Thoracic aorta (tissue), 2 donors: ENCODE measurements around the gene ZSCAN22. TPM values are rescaled to one million over a fixed set of nuclear protein-coding genes. Genes with fewer than 3 reads are reported as not detected.

Experiments used
- ATAC-seq: fragments of 150-250 bp; one replicate; pipeline ENCODE4 v1.8.0; 2017; ENCODE audit warnings: low read depth; ENCODE audit not compliant: insufficient number of reproducible peaks, low FRiP score
- DNase-seq: peaks from one replicate; pipeline ENCODE4 v3.0.0-alpha.2; 2020; ENCODE audit warnings: low spot score
- H3K27ac ChIP-seq, 2 donors: fragments of 200-600 bp; sonication (generic); 1 replicate in 1 of 2; 2 replicates in 1 of 2; pipeline ENCODE4 v1.5.1; 2016; ENCODE audit warnings: mild to moderate bottlenecking in 2 of 2, moderate library complexity in 2 of 2
- H3K27me3 ChIP-seq: fragments of 200-600 bp; sonication (generic); replicated peaks from 2 replicates; pipeline ENCODE4 v1.6.0; 2016; ENCODE audit warnings: mild to moderate bottlenecking; ENCODE audit not compliant: insufficient read depth
- H3K36me3 ChIP-seq: fragments of 200-600 bp; sonication (generic); one replicate; pipeline ENCODE4 v1.5.1; 2016
- H3K4me1 ChIP-seq, 2 donors: fragments of 200-600 bp; sonication (generic); 1 replicate in 1 of 2; 2 replicates in 1 of 2; pipeline versions ENCODE4 v1.5.1 to v1.6.0; 2016; ENCODE audit warnings: low read depth in 2 of 2, mild to moderate bottlenecking in 1 of 2; ENCODE audit not compliant: control insufficient read depth in 1 of 2
- H3K4me3 ChIP-seq: fragments of 200-600 bp; sonication (generic); 2 replicates; pipeline ENCODE4 v1.5.1; 2016; ENCODE audit warnings: mild to moderate bottlenecking
- H3K9me3 ChIP-seq: fragments of 200-600 bp; sonication (generic); 2 replicates; pipeline ENCODE4 v1.5.1; 2016
- CTCF ChIP-seq: fragments of 200-600 bp; sonication (generic); IDR thresholded peaks from one replicate; pipeline ENCODE4 v1.5.1; 2019; ENCODE audit warnings: antibody characterized with exemption
- total RNA-seq, 2 donors: library from RNA; depleted of rRNA; stranded (reverse); fragments of >200 nt; gene quantifications; one replicate each; pipeline versions ENCODE4 v1.1.0 to v1.2.3, GENCODE V29; 2016

ZSCAN22 gene
- total RNA-seq, 2 donors from 2014 or later, result 1.1 to 4.2 TPM

GRCh38 chr19:58351558-58351878, 24.7 kb downstream of the ZSCAN22 start:
- Histone ChIP-seq H3K4me3 (no peak overlapping the region), H3K27me3 (no peaks in the 10 kb centered on the region)

GRCh38 chr19:58351990-58352755, 25.4 kb downstream of the ZSCAN22 start:
- TF ChIP-seq CTCF, result no peak
- no peak overlapping the region for H3K4me3 ChIP-seq
- no peak for ATAC-seq
- H3K36me3 ChIP-seq, result no peaks in the 10 kb centered on the region
- peaks cover 0 to 14% of the 10 kb centered on the region in 2 donors for H3K4me1 ChIP-seq
- DNase-seq, result no peak
- H3K9me3 ChIP-seq, result no peaks in the 10 kb centered on the region
- no peak overlapping the region for H3K27ac ChIP-seq
- H3K27me3 ChIP-seq, result no peaks in the 10 kb centered on the region

More at GRCh38 chr19:58351558-58351878, 24.7 kb downstream of the ZSCAN22 start:
- no peak for ATAC-seq
- Histone ChIP-seq H3K36me3 (no peaks in the 10 kb centered on the region), H3K9me3 (no peaks in the 10 kb centered on the region), H3K27ac (no peak overlapping the region), H3K4me1 (peaks cover 0 to 14% of the 10 kb centered on the region in 2 donors)
- no peak for TF ChIP-seq CTCF
- no peak for DNase-seq

- peaks cover 0 to 14% of the 10 kb centered on the region in 2 donors for H3K4me1 ChIP-seq
- no peak for DNase-seq
- H3K27me3 ChIP-seq, result no peaks in the 10 kb centered on the region
- H3K4me3 ChIP-seq, result no peak within 1 kb of the TSS
- ATAC-seq, result no peak
- no peak for TF ChIP-seq CTCF
- no peak within 1 kb of the TSS for H3K27ac ChIP-seq
- H3K36me3 ChIP-seq, result no peaks in the 10 kb centered on the region
- no peaks in the 10 kb centered on the region for H3K9me3 ChIP-seq
Observed at GRCh38 chr19:58352760-58353671, 26.2 kb downstream of the ZSCAN22 start, which contains the start of gene A1BG. Gene A1BG (minus strand): TSS chr19:58353492. CDS start chr19:58353437, 55 bp downstream.

GRCh38 chr19:58353717-58354477, 27.1 kb downstream of the ZSCAN22 start:
- TF ChIP-seq CTCF, result no peak
- DNase-seq (no peak), ATAC-seq (no peak)
- Histone ChIP-seq H3K27ac (no peak overlapping the region), H3K27me3 (no peaks in the 10 kb centered on the region), H3K9me3 (no peaks in the 10 kb centered on the region), H3K36me3 (no peaks in the 10 kb centered on the region), H3K4me3 (no peak overlapping the region), H3K4me1 (peaks cover 0 to 14% of the 10 kb centered on the region in 2 donors)
